B cell (primary cell): ENCODE results near the gene LRRC2. TPM values are rescaled to one million over a fixed set of nuclear protein-coding genes. Genes with fewer than 3 reads are reported as not detected.

ENCODE experiments used
- ATAC-seq: fragments of 200-7000 bp; cut with Tn5 transposase; one replicate; pipeline ENCODE4 v1.10.0; 2021; ENCODE audit warnings: low read depth, mild to moderate bottlenecking, moderate number of reproducible peaks, moderate library complexity
- CTCF ChIA-PET: fragments of 350-600 bp; sonication (Branson Sonifier 250); formaldehyde crosslinking; loops from one replicate; lab custom pipeline; 2021; ENCODE audit warnings: antibody characterized with exemption, inconsistent platforms; lab: Charles Lee
- POLR2A ChIA-PET: fragments of 350-600 bp; sonication (Branson Sonifier 250); formaldehyde crosslinking; loops from one replicate; lab custom pipeline; 2021; ENCODE audit warnings: antibody characterized with exemption; lab: Charles Lee
- DNase-seq: peaks from one replicate; pipeline ENCODE4 v3.0.0; 2013
- H2AFZ ChIP-seq: 2 replicates; pipeline ENCODE4 v1.6.1; 2012; ENCODE audit warnings: mild to moderate bottlenecking, low read depth, low read length; ENCODE audit not compliant: insufficient read depth, poor library complexity, severe bottlenecking
- H3K27ac ChIP-seq, 2 donors: 1 replicate in 1 of 2; 2 replicates in 1 of 2; pipeline ENCODE4 v1.5.1; 2012 to 2013; ENCODE audit warnings: low read length in 2 of 2, mild to moderate bottlenecking in 2 of 2, moderate library complexity in 1 of 2
- H3K27me3 ChIP-seq, 4 experiments: fragments of 200-600 bp in 1 of 4; sonication (generic) in 1 of 4; replicated peaks in 1 of 4; 1 replicate in 2 of 4; 2 replicates in 2 of 4; pipeline versions ENCODE4 v1.6.1 to v1.7.0; 2013 to 2016; ENCODE audit warnings: low read length in 3 of 4, mild to moderate bottlenecking in 2 of 4, mixed read lengths in 1 of 4, moderate library complexity in 1 of 4; ENCODE audit not compliant: insufficient read depth in 4 of 4, control insufficient read depth in 3 of 4; ENCODE audit errors: control extremely low read depth in 1 of 4
- H3K36me3 ChIP-seq, 2 experiments: replicated peaks in 1 of 2; 1 replicate in 1 of 2; 2 replicates in 1 of 2; pipeline versions ENCODE4 v1.6.1 to v1.7.1; 2013; ENCODE audit warnings: low read length in 1 of 2; ENCODE audit not compliant: insufficient read depth in 2 of 2, control insufficient read depth in 1 of 2; ENCODE audit errors: control extremely low read depth in 1 of 2, extremely low read depth in 1 of 2
- H3K4me1 ChIP-seq, 2 donors: fragments of 200-600 bp in 1 of 2; sonication (generic) in 1 of 2; 1 replicate in 1 of 2; 2 replicates in 1 of 2; pipeline versions ENCODE4 v1.5.1 to v1.6.1; 2013 to 2017; ENCODE audit warnings: low read length in 2 of 2; ENCODE audit not compliant: control insufficient read depth in 2 of 2, insufficient read depth in 2 of 2
- H3K4me2 ChIP-seq: replicated peaks from 2 replicates; pipeline ENCODE3; 2012; ENCODE audit warnings: mild to moderate bottlenecking, low read depth, low read length; ENCODE audit not compliant: poor library complexity, severe bottlenecking
- H3K4me3 ChIP-seq, 5 experiments: fragments of 200-600 bp in 1 of 5; sonication (generic) in 1 of 5; 1 replicate in 3 of 5; 2 replicates in 2 of 5; pipeline versions ENCODE4 v1.5.1 to v1.7.0; 2011 to 2016; ENCODE audit warnings: low read length in 4 of 5, mild to moderate bottlenecking in 4 of 5, low read depth in 2 of 5, control low read depth in 1 of 5, moderate library complexity in 1 of 5; ENCODE audit not compliant: insufficient read depth in 1 of 5; ENCODE audit errors: control extremely low read depth in 1 of 5, extremely low read depth in 1 of 5
- H3K79me2 ChIP-seq: fragments of 200-600 bp; sonication (generic); one replicate; pipeline ENCODE4 v1.6.0; 2016; ENCODE audit warnings: low read length; ENCODE audit not compliant: control insufficient read depth, insufficient read depth
- H3K9ac ChIP-seq: fragments of 200-600 bp; sonication (generic); 2 replicates; pipeline ENCODE4 v1.6.1; 2017; ENCODE audit warnings: mild to moderate bottlenecking, low read length, moderate library complexity
- H3K9me3 ChIP-seq, 3 donors: one replicate each; pipeline versions ENCODE4 v1.6.1 to v1.7.1; 2013; ENCODE audit warnings: low read length in 2 of 3; ENCODE audit not compliant: control insufficient read depth in 2 of 3, insufficient read depth in 1 of 3; ENCODE audit errors: control extremely low read depth in 1 of 3
- H4K20me1 ChIP-seq: 2 replicates; pipeline ENCODE4 v1.6.0; 2012; ENCODE audit warnings: mild to moderate bottlenecking, low read length; ENCODE audit not compliant: insufficient read depth, control insufficient read depth, poor library complexity, severe bottlenecking
- H3K27ac Mint-ChIP-seq: one replicate; pipeline ENCODE4 v1.8.0; 2021; ENCODE audit warnings: mixed read lengths
- H3K27me3 Mint-ChIP-seq: one replicate; pipeline ENCODE4 v1.8.0; 2021; ENCODE audit warnings: mixed read lengths
- H3K4me1 Mint-ChIP-seq: one replicate; pipeline ENCODE4 v1.8.0; 2021; ENCODE audit warnings: mixed read lengths
- H3K4me3 Mint-ChIP-seq: one replicate; pipeline ENCODE4 v1.8.0; 2021; ENCODE audit warnings: mixed read lengths
- H3K9me3 Mint-ChIP-seq: one replicate; pipeline ENCODE4 v1.8.0; 2022; ENCODE audit warnings: mixed read lengths; ENCODE audit not compliant: insufficient read depth
- EZH2 ChIP-seq: IDR thresholded peaks from 2 replicates; pipeline ENCODE4 v1.6.1; 2012; ENCODE audit warnings: borderline replicate concordance, low read depth, mild to moderate bottlenecking, moderate library complexity, low read length; ENCODE audit not compliant: insufficient read depth, poor library complexity, severe bottlenecking
- WGBS: methylation state at CpG from one replicate; pipeline ENCODE4 v1.1.5; 2013; ENCODE audit warnings: missing lambda C conversion rate; ENCODE audit not compliant: insufficient coverage; 5-methylcytosine and 5-hydroxymethylcytosine counted together
- intact Hi-C: fragments of 100-400 bp; cut with micrococcal nuclease; formaldehyde crosslinking; loops from one replicate; pipeline ENCODE4 v1.10.0; 2022
- polyA plus RNA-seq: library from polyadenylated mRNA; depleted of rRNA; stranded (reverse); fragments of >200 nt; gene quantifications from 2 replicates; pipeline ENCODE4 v1.2.3, GENCODE V29; 2012
- total RNA-seq, 2 donors: library from RNA; stranded (reverse); fragments of 120-200 nt in 1 of 2; gene quantifications; 1 replicate in 1 of 2; 2 replicates in 1 of 2; pipeline versions ENCODE4 v1.2.3 to v1.2.4, GENCODE V29; 2013 to 2022
- TF ChIP-seq, protein P1 (sequence below): fragments of 200-600 bp; IDR thresholded peaks from one replicate; pipeline ENCODE4 v1.8.0; 2022; ENCODE audit warnings: antibody characterized with exemption, mild to moderate bottlenecking

The LRRC2 gene
- total and polyA plus RNA-seq, 2 donors (not counting 1 experiment from before 2014, with no cell fraction given), result 0.04 TPM; not detected in 1

DNA sequence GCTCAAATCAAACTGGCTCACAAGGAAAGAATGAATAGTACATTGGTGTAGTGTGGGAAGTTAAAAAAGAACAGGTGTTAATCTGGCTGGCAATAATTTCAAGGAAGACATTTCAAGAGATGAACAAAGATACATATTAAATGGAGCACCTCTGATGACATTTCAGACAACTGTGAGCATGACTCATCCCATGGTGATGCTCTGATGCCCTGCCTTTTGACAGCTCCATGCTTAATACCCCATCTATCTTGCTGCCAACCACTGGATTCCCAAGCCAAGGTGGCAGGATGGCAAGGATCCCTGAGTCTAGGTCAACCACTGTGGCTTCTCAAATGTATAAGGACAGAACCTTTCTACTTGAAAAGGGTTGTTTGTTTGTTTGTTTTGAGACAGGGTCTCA lies 29.3 kb downstream of the LRRC2 start:
- peaks cover 56% of the 10 kb centered on the region for H3K4me1 Mint-ChIP-seq
- intact Hi-C loops, result loop anchor here (5.0 kb wide), 1 partner anchor 439 kb away; no protein-coding TSS in a partner anchor

DNA sequence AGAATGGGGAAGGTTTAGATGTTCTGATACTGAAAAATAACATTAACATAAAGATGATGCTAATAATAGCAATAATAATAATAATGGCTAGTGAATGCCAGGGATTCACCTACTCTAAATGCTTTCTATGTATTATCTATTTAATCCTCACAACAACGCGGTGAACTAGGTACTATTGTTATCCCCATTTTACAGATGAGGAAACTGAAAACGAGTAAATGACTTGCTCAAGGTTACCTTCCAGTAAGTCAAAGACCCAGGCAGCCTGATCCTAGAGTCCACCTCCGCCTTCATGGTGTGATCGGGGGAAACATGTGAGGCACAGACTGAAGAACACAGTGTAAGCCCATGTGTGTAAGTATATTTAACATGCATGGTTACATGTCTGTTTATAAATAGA lies 30.4 kb downstream of the LRRC2 start:
- peaks cover 21% of the 10 kb centered on the region for H3K27me3 Mint-ChIP-seq

More for the DNA sequence above, 29.3 kb downstream of the LRRC2 start:
- no peak overlapping the region for H3K27ac ChIP-seq
- H3K9me3 ChIP-seq, result peaks cover 0 to 4% (median 0%) of the 10 kb centered on the region in 3 donors
- no peak overlapping the region for H2AFZ ChIP-seq
- H3K27me3 Mint-ChIP-seq, result peaks cover 21% of the 10 kb centered on the region
- H3K4me1 ChIP-seq, result peaks cover 51 to 54% of the 10 kb centered on the region in 2 donors
- peaks cover 0 to 13% (median 5%) of the 10 kb centered on the region in 4 experiments for H3K27me3 ChIP-seq
- H3K9ac ChIP-seq, result no peak overlapping the region
- peak overlapping the region; percentile 57 for H3K4me3 Mint-ChIP-seq
- no peaks in the 10 kb centered on the region for H3K9me3 Mint-ChIP-seq
- ChIA-PET CTCF (interaction anchor here (1.0 to 7.3 kb wide), 3 partner anchors 21 to 48 kb away, joined by 3 to 156 read pairs (median 67); no protein-coding TSS in a partner anchor), POLR2A (no interaction called here)
- no peak for DNase-seq
- no peaks in the 10 kb centered on the region for H3K79me2 ChIP-seq
- H4K20me1 ChIP-seq, result no peaks in the 10 kb centered on the region
- peak overlapping the region; percentile 76 for H3K27ac Mint-ChIP-seq
- H3K4me2 ChIP-seq, result no peak overlapping the region
- no peaks in the 10 kb centered on the region for H3K36me3 ChIP-seq
- TF ChIP-seq, protein P1, sequence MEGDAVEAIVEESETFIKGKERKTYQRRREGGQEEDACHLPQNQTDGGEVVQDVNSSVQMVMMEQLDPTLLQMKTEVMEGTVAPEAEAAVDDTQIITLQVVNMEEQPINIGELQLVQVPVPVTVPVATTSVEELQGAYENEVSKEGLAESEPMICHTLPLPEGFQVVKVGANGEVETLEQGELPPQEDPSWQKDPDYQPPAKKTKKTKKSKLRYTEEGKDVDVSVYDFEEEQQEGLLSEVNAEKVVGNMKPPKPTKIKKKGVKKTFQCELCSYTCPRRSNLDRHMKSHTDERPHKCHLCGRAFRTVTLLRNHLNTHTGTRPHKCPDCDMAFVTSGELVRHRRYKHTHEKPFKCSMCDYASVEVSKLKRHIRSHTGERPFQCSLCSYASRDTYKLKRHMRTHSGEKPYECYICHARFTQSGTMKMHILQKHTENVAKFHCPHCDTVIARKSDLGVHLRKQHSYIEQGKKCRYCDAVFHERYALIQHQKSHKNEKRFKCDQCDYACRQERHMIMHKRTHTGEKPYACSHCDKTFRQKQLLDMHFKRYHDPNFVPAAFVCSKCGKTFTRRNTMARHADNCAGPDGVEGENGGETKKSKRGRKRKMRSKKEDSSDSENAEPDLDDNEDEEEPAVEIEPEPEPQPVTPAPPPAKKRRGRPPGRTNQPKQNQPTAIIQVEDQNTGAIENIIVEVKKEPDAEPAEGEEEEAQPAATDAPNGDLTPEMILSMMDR, result no peak
- TF ChIP-seq EZH2, result no peak
- no peak overlapping the region for H3K4me3 ChIP-seq
- ATAC-seq, result no peak

More for the DNA sequence above, 30.4 kb downstream of the LRRC2 start:
- peaks cover 0 to 13% (median 5%) of the 10 kb centered on the region in 4 experiments for H3K27me3 ChIP-seq
- ATAC-seq (no peak), DNase-seq (no peak)
- H3K9me3 ChIP-seq, result peaks cover 0 to 4% (median 0%) of the 10 kb centered on the region in 3 donors
- ChIA-PET POLR2A (no interaction called here), CTCF (interaction anchor here (1.2 to 6.4 kb wide), 3 partner anchors 13 to 47 kb away, joined by 3 to 67 read pairs (median 6); no protein-coding TSS in a partner anchor)
- H3K9me3 Mint-ChIP-seq, result no peaks in the 10 kb centered on the region
- no peaks in the 10 kb centered on the region for H3K36me3 ChIP-seq
- H3K4me1 Mint-ChIP-seq, result peaks cover 50% of the 10 kb centered on the region
- intact Hi-C loops, result loop anchor here (5.0 kb wide), 1 partner anchor 438 kb away; no protein-coding TSS in a partner anchor
- H3K27ac Mint-ChIP-seq, result no peak overlapping the region
- H3K4me3 ChIP-seq, result no peak overlapping the region
- H3K4me3 Mint-ChIP-seq, result no peak overlapping the region
- no peaks in the 10 kb centered on the region for H3K79me2 ChIP-seq
- H4K20me1 ChIP-seq, result no peaks in the 10 kb centered on the region
- H3K9ac ChIP-seq, result no peak overlapping the region
- H3K27ac ChIP-seq, result no peak overlapping the region
- TF ChIP-seq EZH2, result no peak
- TF ChIP-seq, protein P1, result no peak
- H3K4me1 ChIP-seq, result peaks cover 44 to 46% of the 10 kb centered on the region in 2 donors
- H3K4me2 ChIP-seq, result no peak overlapping the region
- WGBS, result 100% methylated on average over 1 of the region's 5 CpGs
- no peak overlapping the region for H2AFZ ChIP-seq
